HG02588 (cell line): ENCODE measurements around the gene SLC1A3.

ENCODE experiments used
- ATAC-seq: cut with Tn5 transposase; IDR thresholded peaks from one replicate; pipeline ENCODE4 v1.9.1; 2021; ENCODE audit warnings: mild to moderate bottlenecking, moderate library complexity; ENCODE audit not compliant: unreplicated experiment

Gene SLC1A3

DNA sequence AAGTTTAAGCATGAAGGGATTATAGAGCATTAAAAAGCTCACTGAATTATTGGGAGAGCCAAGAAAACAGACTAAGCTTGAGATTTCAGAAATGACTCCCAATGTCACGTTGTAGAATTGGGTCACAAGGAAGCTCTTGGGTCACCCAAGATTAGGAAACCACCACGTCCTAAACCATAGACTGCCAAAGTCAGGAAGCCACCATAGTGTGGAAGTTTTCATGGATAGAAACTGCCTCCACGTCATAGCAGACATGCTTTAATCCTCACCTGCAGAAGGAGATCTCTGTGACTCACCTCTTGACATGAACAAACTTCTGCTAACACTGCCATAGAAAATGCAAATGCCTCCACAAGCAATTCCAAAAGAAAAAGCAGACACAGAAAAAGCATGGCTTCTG lies 106.3 kb downstream of the SLC1A3 start:
- no peak for ATAC-seq

DNA sequence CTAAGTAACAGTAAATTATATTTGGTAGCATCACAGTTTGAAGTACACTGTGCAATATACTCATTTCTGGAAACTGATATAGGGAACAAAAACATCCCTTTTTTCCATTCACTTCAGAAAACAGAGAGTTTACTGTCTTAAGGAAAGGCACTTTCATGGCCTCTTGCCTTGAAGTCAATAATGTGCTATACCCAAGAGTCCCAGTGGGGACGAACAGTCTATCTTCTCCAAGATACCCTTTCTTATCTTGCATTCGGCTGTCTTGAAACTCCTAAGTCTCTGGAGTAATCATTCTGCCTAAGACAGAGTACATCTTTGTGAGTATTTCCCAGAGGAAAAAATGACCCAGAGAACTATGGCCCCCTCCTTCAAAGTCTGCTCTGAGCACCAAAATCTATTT lies 107.1 kb downstream of the SLC1A3 start:
- no peak for ATAC-seq

DNA sequence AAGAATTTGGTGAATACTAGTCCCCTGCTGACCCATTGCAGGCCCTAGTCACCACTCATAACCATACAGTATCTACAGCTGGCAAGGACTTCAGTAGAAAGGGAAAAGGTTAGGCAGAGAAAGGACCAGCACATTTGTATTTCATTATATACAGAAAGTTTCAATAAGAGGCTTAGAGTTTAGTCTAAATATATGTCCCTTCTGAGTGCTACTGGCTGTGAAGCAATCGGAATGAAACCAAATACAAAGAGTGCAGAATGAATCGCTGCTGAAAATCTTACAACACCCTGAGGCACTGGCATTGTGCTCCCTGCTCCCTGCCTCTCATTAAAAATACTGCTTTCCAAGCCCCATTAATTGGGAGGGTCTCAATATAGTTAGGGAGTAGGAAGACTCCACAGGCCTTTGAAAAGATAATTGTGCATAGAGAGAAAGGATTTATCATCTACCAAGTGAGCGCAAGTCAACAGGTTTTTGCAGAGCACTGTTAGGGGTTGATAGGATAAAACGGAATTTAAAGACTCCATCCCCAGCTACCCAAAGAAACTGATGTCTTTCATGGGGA lies 110.8 kb downstream of the SLC1A3 start:
- no peak for ATAC-seq

DNA sequence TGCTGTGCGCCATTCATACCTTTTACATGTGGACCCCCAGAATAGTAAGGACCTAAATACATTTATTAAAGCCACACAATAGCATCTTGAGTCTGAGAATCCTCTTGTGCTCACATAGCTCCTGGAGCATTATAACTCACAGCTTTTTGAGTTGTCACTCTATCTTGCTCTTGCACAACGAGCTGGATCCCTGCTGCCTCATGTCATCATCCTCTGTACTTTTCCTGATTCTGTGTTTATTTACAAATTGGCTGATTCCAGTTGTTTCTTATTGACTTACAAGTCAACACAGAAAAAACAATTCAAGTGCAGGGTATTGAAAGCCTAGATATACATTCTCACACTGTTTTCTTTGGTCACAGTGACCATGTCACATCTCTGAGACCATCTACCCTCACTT lies 112.9 kb downstream of the SLC1A3 start:
- no peak for ATAC-seq

DNA sequence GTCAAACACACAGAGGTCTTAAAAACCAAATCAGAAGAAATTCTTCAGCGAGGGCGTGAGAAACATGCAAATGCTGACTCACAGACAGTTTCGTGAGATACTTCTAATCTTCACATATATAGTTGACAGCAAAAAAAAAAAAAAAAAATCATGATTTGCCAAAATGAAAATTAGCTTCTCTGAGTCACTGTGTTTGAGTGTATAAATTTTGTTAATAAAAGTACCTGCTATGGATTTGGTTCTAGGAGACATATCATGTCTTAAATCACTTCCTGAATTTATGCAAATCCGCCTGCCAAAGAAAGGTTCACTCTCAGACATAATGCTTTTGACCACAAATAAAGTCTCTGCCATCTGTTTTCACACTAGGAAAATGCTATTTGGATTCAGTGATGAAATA lies 114.3 kb downstream of the SLC1A3 start:
- no peak for ATAC-seq

DNA sequence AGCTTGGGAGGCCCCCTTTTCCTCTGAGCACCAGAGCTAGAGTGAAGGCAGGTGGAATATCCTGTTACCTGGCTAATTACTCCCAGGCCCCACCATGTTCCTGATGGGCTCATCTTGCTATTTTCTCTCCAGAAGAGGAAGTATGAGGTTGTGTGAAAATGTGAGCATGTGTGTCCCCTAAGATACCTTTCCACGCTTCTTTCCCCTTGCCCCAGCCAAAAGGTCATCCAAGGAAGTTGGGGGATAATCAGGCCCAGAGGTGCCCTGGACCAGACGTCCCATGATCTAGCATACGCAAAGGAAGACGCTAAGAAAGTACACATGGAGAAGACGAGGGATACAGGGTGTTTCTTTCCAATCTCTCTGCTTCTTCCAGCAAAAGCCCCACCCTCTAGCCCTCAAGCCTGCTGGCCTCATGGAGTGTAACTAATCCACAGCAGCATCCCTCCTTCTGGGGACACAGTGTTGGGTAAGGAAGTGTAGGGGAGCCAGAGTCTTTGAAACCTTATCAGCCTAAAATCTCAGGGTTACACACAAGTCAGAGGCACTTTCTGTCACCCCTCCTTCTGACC lies 115.3 kb downstream of the SLC1A3 start:
- ATAC-seq: no peak

DNA sequence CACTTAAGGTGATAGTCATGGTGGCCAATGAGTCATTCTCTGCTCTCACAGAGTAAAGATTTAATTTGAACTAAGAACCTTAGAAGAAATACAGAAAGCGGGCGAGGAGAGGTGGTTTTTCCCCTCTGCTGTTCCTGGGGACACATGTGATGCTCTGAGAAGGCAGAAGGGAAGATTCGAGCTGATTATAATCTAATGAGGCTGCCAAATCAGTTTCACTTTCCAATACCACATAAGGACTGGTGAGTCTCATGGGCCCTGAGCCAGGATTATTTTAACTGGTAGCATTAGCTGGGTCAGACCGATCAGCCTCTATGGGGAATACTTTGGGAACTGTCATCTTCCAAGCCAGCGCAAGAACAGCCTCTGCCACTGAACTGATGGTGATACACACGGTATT lies 116.5 kb downstream of the SLC1A3 start:
- ATAC-seq: no peak

DNA sequence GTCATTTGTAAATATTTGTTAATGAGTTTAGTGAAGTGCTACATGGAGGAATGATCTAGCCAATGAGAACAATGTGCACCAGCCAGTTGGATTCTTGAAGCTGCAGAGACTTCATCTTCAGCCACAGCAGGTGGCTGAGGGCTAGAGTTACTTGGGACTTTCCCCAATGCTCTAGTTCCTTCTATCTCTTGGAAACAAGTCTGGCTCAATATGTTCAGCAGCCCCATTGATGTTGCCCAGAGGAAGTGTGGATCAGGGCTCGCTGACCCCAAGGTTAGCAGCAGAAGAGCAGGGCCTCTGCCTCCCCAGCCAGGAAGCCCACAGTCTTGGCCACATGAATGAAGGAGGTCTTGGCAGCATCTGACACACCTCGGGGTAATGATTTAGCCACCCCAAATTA lies 117.5 kb downstream of the SLC1A3 start:
- ATAC-seq: peak; percentile 50

DNA sequence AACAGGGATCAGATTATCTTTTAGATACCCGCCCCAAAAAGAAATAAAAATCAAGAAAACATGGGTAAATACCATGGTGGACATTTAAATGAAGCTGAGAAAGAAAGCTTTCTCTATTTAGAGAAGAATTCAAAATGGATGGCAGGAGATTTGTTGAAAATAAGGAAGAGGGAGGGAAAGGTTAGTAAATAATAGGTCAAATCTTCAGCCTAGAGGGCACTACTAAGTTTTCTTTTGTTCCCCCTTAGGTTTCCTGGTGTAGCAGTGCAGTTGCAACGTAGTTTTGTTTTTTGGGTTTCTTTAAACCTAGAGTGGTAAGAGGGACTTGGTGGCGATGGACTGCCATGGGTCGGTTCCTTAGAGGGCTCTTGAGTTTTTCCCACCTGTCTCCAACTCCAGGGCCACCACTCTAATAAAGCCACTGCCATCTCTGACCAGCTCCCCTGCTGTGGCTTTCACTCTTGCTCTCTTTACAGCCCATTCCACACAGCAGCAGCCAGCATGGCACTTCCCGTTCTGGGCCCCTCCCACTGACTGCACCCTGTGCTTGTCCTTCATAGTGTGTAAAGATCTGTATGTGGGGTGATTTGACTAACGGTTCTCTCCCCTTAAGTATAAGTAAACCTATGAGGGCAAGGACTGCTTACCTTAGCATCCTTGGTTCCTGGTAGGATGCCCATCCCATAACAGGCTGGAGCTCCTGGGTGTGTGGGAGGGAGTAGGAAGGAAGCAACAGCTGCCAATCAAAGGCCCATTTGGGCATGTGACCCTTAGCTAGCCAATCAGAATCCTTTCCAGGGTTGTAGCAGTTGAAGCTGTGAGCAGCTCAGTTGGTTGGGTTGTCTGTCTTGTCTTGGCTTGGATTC lies 118.3 kb downstream of the SLC1A3 start:
- peak; percentile 80 for ATAC-seq

DNA sequence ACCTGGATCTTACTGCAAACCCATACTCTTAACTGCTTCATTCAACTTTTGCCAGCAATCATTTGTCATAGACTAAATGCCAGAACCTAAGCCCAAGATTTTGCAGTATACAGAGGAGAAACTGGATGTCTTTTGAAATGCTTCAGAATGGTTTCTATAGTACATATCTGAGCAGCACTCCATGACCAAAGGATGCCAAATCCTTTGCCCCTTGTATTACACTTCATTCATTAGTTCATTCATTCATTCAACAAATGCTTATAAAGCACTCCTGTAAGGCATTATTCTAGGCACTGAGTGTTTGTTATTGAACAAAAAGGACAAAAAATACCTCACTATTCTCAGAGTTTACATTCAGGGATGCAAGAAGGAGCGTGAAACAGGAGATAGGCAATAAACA lies 119.9 kb downstream of the SLC1A3 start:
- ATAC-seq: no peak

DNA sequence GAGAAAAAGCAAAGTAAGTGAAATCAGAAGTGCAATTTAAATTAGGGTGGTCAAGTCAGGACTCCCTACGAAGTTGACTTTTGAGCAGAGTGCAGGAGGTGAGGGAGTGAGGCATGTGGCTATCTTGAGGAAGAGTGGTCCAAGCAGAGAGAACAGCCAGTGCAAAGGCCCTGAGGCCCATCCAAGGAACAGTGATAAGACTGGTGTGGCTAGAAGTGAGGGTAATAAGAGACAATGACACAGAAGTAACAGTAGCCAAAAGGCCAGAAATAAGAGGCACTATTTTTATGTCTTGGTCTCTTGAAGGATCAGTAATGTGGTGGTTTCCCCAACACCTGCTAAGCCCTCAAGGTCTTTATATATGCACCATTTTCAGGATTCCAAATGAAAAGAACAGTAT lies 120.4 kb downstream of the SLC1A3 start:
- no peak for ATAC-seq

DNA sequence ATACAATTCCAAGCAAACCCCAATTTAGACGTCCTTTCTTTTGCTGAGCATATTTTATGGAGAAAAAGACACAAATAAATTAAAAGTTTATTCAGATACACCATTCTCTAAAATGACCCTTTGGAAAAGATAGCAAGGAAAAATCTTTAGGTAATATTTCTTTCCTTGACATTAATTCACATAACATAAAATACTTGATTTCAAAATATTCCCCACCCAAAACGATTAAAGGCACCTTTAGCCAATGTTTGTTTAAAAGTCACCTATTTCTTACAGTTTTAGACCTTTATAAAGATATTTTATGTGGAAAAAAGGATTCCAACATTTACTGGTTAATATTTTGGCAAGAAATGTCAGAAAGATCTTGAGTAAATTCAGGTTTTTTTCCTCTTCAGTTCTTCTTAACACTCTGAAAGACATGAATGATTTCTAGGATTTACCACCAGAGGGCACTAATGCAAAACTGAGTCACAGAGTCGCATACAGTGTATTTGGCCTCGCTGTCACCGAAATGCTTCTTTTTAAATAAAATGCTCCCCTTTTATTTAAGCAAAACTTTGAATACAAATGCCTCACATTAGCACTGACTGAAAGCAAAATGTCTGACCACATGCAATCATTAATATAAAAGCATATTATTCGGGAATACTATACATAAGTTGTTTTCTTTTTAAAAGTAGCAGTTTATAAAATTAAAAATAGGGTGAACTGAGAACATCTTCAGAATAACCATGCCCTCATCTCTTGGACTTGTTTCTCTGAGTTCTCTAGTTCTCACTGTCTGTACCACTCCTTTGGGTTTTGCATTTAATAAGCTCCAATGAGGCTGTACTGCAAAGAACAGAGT lies 122.5 kb downstream of the SLC1A3 start:
- ATAC-seq: no peak

DNA sequence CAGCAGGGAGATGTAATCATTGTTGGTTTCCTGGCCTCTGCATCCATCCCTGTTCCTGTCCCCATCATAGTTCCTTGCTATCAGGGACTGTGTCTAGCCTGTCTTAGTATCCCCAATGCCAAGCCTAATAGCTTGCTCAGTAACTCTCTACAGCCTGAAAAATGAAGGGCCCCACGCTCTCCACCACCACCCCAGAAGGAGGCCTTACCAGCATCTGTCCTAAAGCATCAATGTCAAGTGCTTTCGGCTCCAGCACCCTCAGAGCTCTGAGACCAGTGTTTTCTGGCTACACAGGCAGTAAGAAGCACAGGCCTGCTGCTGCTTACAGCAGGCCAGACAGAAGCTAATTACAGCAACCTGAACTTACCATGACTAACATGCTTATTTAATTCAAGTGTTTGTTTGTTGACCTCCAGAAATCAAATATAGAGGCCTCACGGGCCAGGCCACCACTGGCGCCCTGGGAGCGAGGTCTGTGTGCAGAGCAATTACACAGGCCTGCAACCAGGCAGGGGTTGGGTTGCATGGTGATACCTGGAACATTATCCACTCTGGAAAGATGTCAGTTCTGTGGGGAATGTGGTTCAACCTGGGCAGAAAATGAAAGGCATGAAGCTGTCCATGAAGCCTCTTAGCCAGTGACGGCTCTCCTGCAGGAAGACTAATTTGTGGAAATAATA lies 124.3 kb downstream of the SLC1A3 start:
- ATAC-seq: no peak

DNA sequence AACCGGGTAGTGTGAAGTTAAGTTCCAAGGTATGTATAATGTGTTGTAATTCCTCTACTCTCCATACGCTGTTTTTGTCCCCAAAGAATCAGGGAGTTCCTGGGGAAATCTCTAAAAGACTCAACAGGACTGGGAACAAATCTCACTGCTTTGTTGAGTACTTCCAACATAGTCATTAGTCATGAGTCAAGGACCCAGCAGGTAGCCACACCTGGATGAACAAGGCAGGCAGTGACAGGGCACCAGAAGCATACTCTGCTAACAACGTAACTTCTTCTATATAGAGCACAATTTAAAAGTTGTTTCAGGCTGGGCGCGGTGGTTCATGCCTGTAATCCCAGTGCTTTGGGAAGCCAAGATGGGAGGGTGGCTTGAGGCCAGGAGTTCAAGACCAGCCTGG lies 126.8 kb downstream of the SLC1A3 start:
- no peak for ATAC-seq

DNA sequence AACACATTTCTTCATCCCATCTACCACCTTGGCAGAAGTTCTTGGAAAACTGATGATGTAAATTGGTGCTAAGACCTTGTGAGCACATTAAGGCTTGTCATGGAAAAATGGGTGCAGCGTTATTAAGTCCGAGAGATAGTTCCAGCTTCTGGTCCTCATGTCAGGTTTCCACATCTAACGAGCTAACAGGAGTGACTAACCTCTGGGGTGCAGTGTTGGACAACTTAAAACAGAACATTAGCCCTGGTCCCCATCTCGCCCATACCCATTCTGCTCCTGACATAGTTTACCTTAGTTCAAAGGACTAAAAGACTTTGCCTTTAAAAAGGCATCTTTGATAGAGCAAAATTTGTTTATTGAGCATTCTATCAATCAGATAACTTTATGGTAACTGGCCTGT lies 128.0 kb downstream of the SLC1A3 start:
- ATAC-seq: no peak

DNA sequence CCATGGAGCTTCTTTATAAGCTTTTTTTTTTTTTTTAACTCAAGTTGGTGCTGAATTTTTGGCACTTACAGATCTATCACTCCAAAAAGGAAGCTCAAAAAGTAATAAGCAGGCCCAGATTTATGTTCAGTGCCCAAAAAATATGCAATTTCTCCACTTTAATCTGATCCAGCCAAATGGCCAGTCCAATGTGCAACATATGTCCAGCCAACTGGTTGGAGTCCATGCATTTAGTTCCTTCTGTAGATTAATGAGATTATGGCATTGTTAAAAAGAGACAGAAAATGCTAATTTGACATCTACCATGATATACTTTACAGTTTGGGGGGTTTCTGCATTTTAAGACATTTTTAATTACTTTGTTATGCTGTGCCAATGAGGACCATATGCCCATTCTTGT lies 129.5 kb downstream of the SLC1A3 start:
- ATAC-seq: no peak
